Kidney (tissue), 14 donors: ENCODE data around the gene BTBD1. TPM values are rescaled to one million over a fixed set of nuclear protein-coding genes. Genes with fewer than 3 reads are reported as not detected.
"Not testable (repeated sequence)": the region's sequence is repeated elsewhere in the genome, so short reads cannot be mapped to it uniquely, and the experiment has no call there.

Source experiments
- DNase-seq, 5 donors: peaks; one replicate each; pipeline ENCODE4 v3.0.0-alpha.2; 2013 to 2020
- FAIRE-seq: peaks from 2 replicates; lab custom pipeline; 2012; peaks lifted over from hg19 to GRCh38; lab: Jason Lieb, UNC
- H3K27ac ChIP-seq, 2 donors: one replicate each; pipeline ENCODE4 v1.7.0; 2013; ENCODE audit warnings: low read depth in 2 of 2, low read length in 2 of 2, inconsistent platforms in 1 of 2
- H3K27me3 ChIP-seq: one replicate; pipeline ENCODE4 v1.7.1; 2013; ENCODE audit warnings: low read length, inconsistent platforms; ENCODE audit not compliant: control insufficient read depth, insufficient read depth
- H3K36me3 ChIP-seq, 3 donors: one replicate each; pipeline versions ENCODE4 v1.7.0 to v1.7.1; 2013; ENCODE audit warnings: low read length in 3 of 3, control low read depth in 1 of 3, inconsistent platforms in 1 of 3; ENCODE audit not compliant: insufficient read depth in 3 of 3, control insufficient read depth in 2 of 3
- H3K4me1 ChIP-seq, 3 donors: one replicate each; pipeline versions ENCODE4 v1.7.0 to v1.7.1; 2013; ENCODE audit warnings: low read length in 3 of 3, inconsistent platforms in 1 of 3, low read depth in 1 of 3; ENCODE audit not compliant: control insufficient read depth in 2 of 3, insufficient read depth in 2 of 3
- H3K4me3 ChIP-seq, 3 donors: one replicate each; pipeline versions ENCODE4 v1.7.0 to v1.8.1; 2013; ENCODE audit warnings: low read length in 3 of 3, control low read depth in 1 of 3, inconsistent platforms in 1 of 3
- H3K9ac ChIP-seq, 3 donors: one replicate each; pipeline versions ENCODE4 v1.7.0 to v1.7.1; 2013; ENCODE audit warnings: low read length in 3 of 3, control low read depth in 1 of 3, inconsistent platforms in 1 of 3
- H3K9me3 ChIP-seq, 3 donors: one replicate each; pipeline versions ENCODE4 v1.7.0 to v1.7.1; 2013; ENCODE audit warnings: low read length in 3 of 3, control low read depth in 1 of 3, inconsistent platforms in 1 of 3; ENCODE audit not compliant: control insufficient read depth in 2 of 3, insufficient read depth in 1 of 3
- CTCF ChIP-seq: IDR thresholded peaks from 3 replicates; pipeline ENCODE4 v1.5.1; 2012; ENCODE audit warnings: mild to moderate bottlenecking, moderate library complexity, borderline replicate concordance; ENCODE audit not compliant: insufficient read depth; ENCODE audit errors: extremely low read depth
- intact Hi-C: fragments of 100-400 bp; cut with DNase I; formaldehyde crosslinking; loops from one replicate; pipeline ENCODE4 v1.11.1; 2022
- polyA plus RNA-seq: library from polyadenylated mRNA; stranded (reverse); fragments of 350-450 nt; fragmentation: Illumina TruSeq; extraction: RNeasy Lipid Tissue Mini Kit (QIAGEN cat#74804); gene quantifications from one replicate; pipeline ENCODE4 v1.2.3, GENCODE V29; 2014; ENCODE audit warnings: low read depth, low replicate concordance; ENCODE audit not compliant: insufficient read depth
- total RNA-seq: library from RNA; stranded (reverse); fragmentation: NEBNext Ultra II Directional; extraction: Animal tissue kit (Norgen Biotek cat#: 25700); gene quantifications from one replicate; pipeline ENCODE4 v1.2.1, GENCODE V29; 2021
- donor health status: control.
- donor health status: control.
- donor health status: control.
- donor health status: control.
- donor health status: control.
- donor health status: DM: yes; HTN: yes; CAD: no.
- donor health status: Normal renal cell carcinoma (clear cell type).

BTBD1 gene
- total and polyA plus RNA-seq, 2 donors from 2014 or later: 29.1 to 52.0 TPM

GRCh38 chr15:83077491-83078230 lies 10.6 kb upstream of the BTBD1 start:
- no peak for TF ChIP-seq CTCF
- no peak overlapping the region for H3K27ac ChIP-seq
- intact Hi-C loops: no loop called here
- H3K4me3 ChIP-seq: no peak overlapping the region
- FAIRE-seq: no peak
- H3K27me3 ChIP-seq: no peaks in the 10 kb centered on the region
- peaks cover 0 to 9% (median 0%) of the 10 kb centered on the region in 3 donors for H3K9me3 ChIP-seq
- no peak overlapping the region for H3K9ac ChIP-seq
- no peaks in the 10 kb centered on the region for H3K36me3 ChIP-seq
- H3K4me1 ChIP-seq: no peaks in the 10 kb centered on the region
- no peak for DNase-seq

GRCh38 chr15:83069211-83069642 lies 2.2 kb upstream of the BTBD1 start:
- H3K27ac ChIP-seq, DNase-seq, H3K27me3 ChIP-seq, H3K36me3 ChIP-seq, H3K9ac ChIP-seq, FAIRE-seq, H3K9me3 ChIP-seq, intact Hi-C loops, H3K4me1 ChIP-seq, H3K4me3 ChIP-seq: not testable (repeated sequence)

GRCh38 chr15:83068054-83068453 lies 1.0 kb upstream of the BTBD1 start:
- no peaks in the 10 kb centered on the region for H3K36me3 ChIP-seq
- FAIRE-seq: no peak
- intact Hi-C loops: no loop called here

More at GRCh38 chr15:83068054-83068453, 1.0 kb upstream of the BTBD1 start:
- no peak for TF ChIP-seq CTCF
- H3K4me3 ChIP-seq: no peak overlapping the region
- peak overlapping the region in 1 of 2 donors; percentile 94 for H3K27ac ChIP-seq
- no peak for DNase-seq
- H3K27me3 ChIP-seq: no peaks in the 10 kb centered on the region
- no peaks in the 10 kb centered on the region for H3K9me3 ChIP-seq
- peak overlapping the region in 1 of 3 donors; percentile 37 for H3K9ac ChIP-seq
- H3K4me1 ChIP-seq: peaks cover 2 to 17% (median 10%) of the 10 kb centered on the region in 3 donors
